Endodermal cell (in vitro differentiated cells): Measurements from ENCODE around the gene YKT6. TPM values are rescaled to one million over a fixed set of nuclear protein-coding genes. Genes with fewer than 3 reads are reported as not detected.

ENCODE experiments used
- DNase-seq: peaks from one replicate; pipeline ENCODE4 v3.0.0-alpha.2; 2017
- H3K27ac ChIP-seq: 2 replicates; pipeline ENCODE4 v1.5.1; 2013; ENCODE audit warnings: mild to moderate bottlenecking, low read depth, low read length, moderate library complexity
- H3K27me3 ChIP-seq: 2 replicates; pipeline ENCODE4 v1.6.1; 2013; ENCODE audit warnings: mild to moderate bottlenecking, low read length, moderate library complexity; ENCODE audit not compliant: insufficient read depth, control insufficient read depth, poor library complexity, severe bottlenecking
- H3K36me3 ChIP-seq: 2 replicates; pipeline ENCODE4 v1.7.0; 2013; ENCODE audit warnings: mild to moderate bottlenecking, low read length, moderate library complexity; ENCODE audit not compliant: control insufficient read depth, insufficient read depth
- H3K4me1 ChIP-seq: one replicate; pipeline ENCODE4 v1.7.0; 2013; ENCODE audit warnings: low read length; ENCODE audit not compliant: control insufficient read depth, insufficient read depth
- H3K4me3 ChIP-seq: 2 replicates; pipeline ENCODE4 v1.5.1; 2013; ENCODE audit warnings: mild to moderate bottlenecking, low read length, moderate library complexity
- H3K9ac ChIP-seq: 2 replicates; pipeline ENCODE4 v1.6.1; 2013; ENCODE audit warnings: mild to moderate bottlenecking, low read length, moderate library complexity; ENCODE audit not compliant: poor library complexity, severe bottlenecking; ENCODE audit errors: extremely low read depth
- H3K9me3 ChIP-seq: 2 replicates; pipeline ENCODE4 v1.6.1; 2013; ENCODE audit warnings: mild to moderate bottlenecking, low read length, moderate library complexity; ENCODE audit not compliant: control insufficient read depth
- H3K27ac Mint-ChIP-seq: 2 replicates; pipeline ENCODE4 v1.8.0; 2020; ENCODE audit warnings: mixed read lengths
- H3K27me3 Mint-ChIP-seq: 2 replicates; pipeline ENCODE4 v1.8.0; 2021; ENCODE audit warnings: mild to moderate bottlenecking, mixed read lengths; ENCODE audit not compliant: insufficient read depth
- H3K36me3 Mint-ChIP-seq: 2 replicates; pipeline ENCODE4 v1.8.0; 2020; ENCODE audit warnings: low read depth, mixed read lengths
- H3K4me1 Mint-ChIP-seq: 2 replicates; pipeline ENCODE4 v1.8.0; 2020; ENCODE audit warnings: mixed read lengths
- H3K4me3 Mint-ChIP-seq: 2 replicates; pipeline ENCODE4 v1.8.0; 2020; ENCODE audit warnings: mild to moderate bottlenecking, moderate library complexity, mixed read lengths
- H3K9me3 Mint-ChIP-seq: 2 replicates; pipeline ENCODE4 v1.8.0; 2020; ENCODE audit warnings: mild to moderate bottlenecking, mixed read lengths
- CTCF ChIP-seq: fragments of 200-600 bp; sonication (generic); conservative IDR thresholded peaks from 2 replicates; pipeline ENCODE4 v1.5.0; 2021; ENCODE audit warnings: antibody characterized with exemption, mild to moderate bottlenecking
- WGBS, 2 experiments: methylation state at CpG; one replicate each; pipeline versions ENCODE4 v1.1.5 to v1.1.7; 2013; ENCODE audit warnings: missing lambda C conversion rate in 2 of 2, mixed read lengths in 1 of 2; ENCODE audit not compliant: insufficient coverage in 1 of 2, insufficient read length in 1 of 2; 5-methylcytosine and 5-hydroxymethylcytosine counted together
- total RNA-seq, 2 donors: library from RNA; stranded (reverse); fragmentation: NEBNext Ultra II Directional in 1 of 2; extraction: Animal tissue kit (Norgen Biotek cat#: 25700) in 1 of 2; gene quantifications; 2 replicates in 1 of 2; 3 replicates in 1 of 2; pipeline ENCODE4 v1.2.1, GENCODE V29; 2021

Gene YKT6
- total RNA-seq, 2 donors from 2014 or later: 96.2 to 101 TPM

GRCh38 chr7:44215531-44215930 is 14.8 kb downstream of the YKT6 start:
- no peaks in the 10 kb centered on the region for H3K9me3 Mint-ChIP-seq
- DNase-seq: no peak
- peaks cover 39% of the 10 kb centered on the region for H3K36me3 ChIP-seq
- no peak for TF ChIP-seq CTCF
- H3K27ac Mint-ChIP-seq: peak overlapping the region; percentile 55
- H3K9me3 ChIP-seq: no peaks in the 10 kb centered on the region
- H3K36me3 Mint-ChIP-seq: peaks cover 18% of the 10 kb centered on the region
- no peaks in the 10 kb centered on the region for H3K4me1 ChIP-seq
- H3K27me3 ChIP-seq: no peaks in the 10 kb centered on the region
- no peak overlapping the region for H3K9ac ChIP-seq
- WGBS, 2 experiments: 95 to 97% methylated on average over 5 to 7 of the region's 7 CpGs
- H3K4me3 ChIP-seq: no peak overlapping the region
- no peaks in the 10 kb centered on the region for H3K27me3 Mint-ChIP-seq
- peaks cover 14% of the 10 kb centered on the region for H3K4me1 Mint-ChIP-seq
- H3K27ac ChIP-seq: no peak overlapping the region
- H3K4me3 Mint-ChIP-seq: no peak overlapping the region

GRCh38 chr7:44216019-44216418 is 15.2 kb downstream of the YKT6 start:
- Histone ChIP-seq H3K27ac (no peak overlapping the region), H3K4me1 (no peaks in the 10 kb centered on the region), H3K36me3 (peaks cover 34% of the 10 kb centered on the region), H3K27me3 (no peaks in the 10 kb centered on the region), H3K4me3 (no peak overlapping the region), H3K9ac (no peak overlapping the region), H3K9me3 (no peaks in the 10 kb centered on the region)
- Mint-ChIP-seq H3K4me1 (peaks cover 14% of the 10 kb centered on the region), H3K27me3 (no peaks in the 10 kb centered on the region), H3K36me3 (peaks cover 14% of the 10 kb centered on the region), H3K9me3 (no peaks in the 10 kb centered on the region), H3K4me3 (no peak overlapping the region), H3K27ac (peak overlapping the region; percentile 55)
- no peak for DNase-seq
- WGBS, 2 experiments: 92 to 93% methylated on average over 2 to 8 of the region's 8 CpGs
- no peak for TF ChIP-seq CTCF

- H3K27me3 Mint-ChIP-seq: no peaks in the 10 kb centered on the region
- 92 to 93% methylated on average over 10 to 13 of the region's 13 CpGs for WGBS, 2 experiments
- H3K36me3 ChIP-seq: peaks cover 27% of the 10 kb centered on the region
- H3K27ac Mint-ChIP-seq: no peak overlapping the region
- H3K4me1 Mint-ChIP-seq: peaks cover 11% of the 10 kb centered on the region
- H3K9ac ChIP-seq: no peak overlapping the region
- H3K9me3 ChIP-seq: no peaks in the 10 kb centered on the region
- no peak for TF ChIP-seq CTCF
- no peaks in the 10 kb centered on the region for H3K27me3 ChIP-seq
- no peak overlapping the region for H3K4me3 ChIP-seq
- DNase-seq: no peak
- peaks cover 7% of the 10 kb centered on the region for H3K36me3 Mint-ChIP-seq
- no peak overlapping the region for H3K27ac ChIP-seq
- no peaks in the 10 kb centered on the region for H3K9me3 Mint-ChIP-seq
- no peak overlapping the region for H3K4me3 Mint-ChIP-seq
- H3K4me1 ChIP-seq: no peaks in the 10 kb centered on the region
These were observed 15.9 kb downstream of the YKT6 start for GRCh38 chr7:44216521-44217222.
